NCI-H82 treated with DMSO at 0.1 percent for 48 hours (cell line): ENCODE results near the gene MEGF8.

Experiments
- DNase-seq: peaks from one replicate; lab custom pipeline; 2025; ENCODE audit not compliant: unreplicated experiment; lab: John Stamatoyannopoulos, UW

The MEGF8 gene

DNA sequence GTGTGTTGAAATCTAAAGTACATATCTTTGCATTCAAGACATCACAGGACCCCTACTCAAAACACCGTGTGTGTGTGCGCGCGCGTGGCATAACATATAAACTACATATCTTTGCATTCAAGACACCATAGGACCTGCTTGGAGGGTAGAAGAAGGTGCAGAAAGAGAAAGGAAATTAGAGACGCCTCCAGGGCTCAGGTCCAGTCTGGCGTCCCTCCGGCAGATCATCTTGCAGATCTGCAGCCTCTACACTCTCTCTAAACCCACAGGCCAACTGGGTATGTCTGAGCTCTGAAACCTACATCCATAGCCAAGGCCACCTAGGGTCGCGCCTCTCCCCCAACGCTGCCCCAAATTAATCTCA, 22.4 kb upstream of the MEGF8 start:
- no peak for DNase-seq

GRCh38 chr19:42303876-42304275, 21.6 kb upstream of the MEGF8 start:
- no peak for DNase-seq

GRCh38 chr19:42306646-42307045, 18.8 kb upstream of the MEGF8 start:
- no peak for DNase-seq

DNA sequence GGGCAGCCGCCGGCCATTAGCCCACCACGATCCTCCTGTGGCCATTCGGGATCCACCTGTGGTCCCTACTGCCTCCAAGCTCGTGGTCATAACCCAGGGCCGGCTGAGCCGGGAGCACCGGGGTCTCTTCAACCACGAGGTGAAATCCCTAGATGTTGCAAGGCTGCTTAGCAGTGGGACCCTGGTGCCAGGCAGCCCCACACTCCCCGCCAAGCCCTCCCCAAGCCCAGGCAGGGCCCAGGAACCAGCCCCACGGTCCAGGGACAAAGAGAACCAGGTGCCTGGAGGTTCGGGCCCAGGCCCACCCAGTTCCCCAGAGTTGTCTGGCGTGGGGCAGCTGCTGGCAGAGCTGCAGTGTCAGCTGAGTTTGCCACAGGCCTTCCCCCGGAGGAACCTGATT, 15.7 kb upstream of the MEGF8 start:
- DNase-seq, result no peak

GRCh38 chr19:42311657-42312056, 13.8 kb upstream of the MEGF8 start:
- DNase-seq, result peak; percentile 23

- no peak for DNase-seq
Observed at GRCh38 chr19:42312370-42312769, 13.1 kb upstream of the MEGF8 start.

GRCh38 chr19:42313096-42313839, 12.2 kb upstream of the MEGF8 start, which contains the start of gene TMEM145:
TMEM145 (plus strand) TSS chr19:42313309; CDS start chr19:42313377, 68 bp downstream.
- DNase-seq, result peak; percentile 45

DNA sequence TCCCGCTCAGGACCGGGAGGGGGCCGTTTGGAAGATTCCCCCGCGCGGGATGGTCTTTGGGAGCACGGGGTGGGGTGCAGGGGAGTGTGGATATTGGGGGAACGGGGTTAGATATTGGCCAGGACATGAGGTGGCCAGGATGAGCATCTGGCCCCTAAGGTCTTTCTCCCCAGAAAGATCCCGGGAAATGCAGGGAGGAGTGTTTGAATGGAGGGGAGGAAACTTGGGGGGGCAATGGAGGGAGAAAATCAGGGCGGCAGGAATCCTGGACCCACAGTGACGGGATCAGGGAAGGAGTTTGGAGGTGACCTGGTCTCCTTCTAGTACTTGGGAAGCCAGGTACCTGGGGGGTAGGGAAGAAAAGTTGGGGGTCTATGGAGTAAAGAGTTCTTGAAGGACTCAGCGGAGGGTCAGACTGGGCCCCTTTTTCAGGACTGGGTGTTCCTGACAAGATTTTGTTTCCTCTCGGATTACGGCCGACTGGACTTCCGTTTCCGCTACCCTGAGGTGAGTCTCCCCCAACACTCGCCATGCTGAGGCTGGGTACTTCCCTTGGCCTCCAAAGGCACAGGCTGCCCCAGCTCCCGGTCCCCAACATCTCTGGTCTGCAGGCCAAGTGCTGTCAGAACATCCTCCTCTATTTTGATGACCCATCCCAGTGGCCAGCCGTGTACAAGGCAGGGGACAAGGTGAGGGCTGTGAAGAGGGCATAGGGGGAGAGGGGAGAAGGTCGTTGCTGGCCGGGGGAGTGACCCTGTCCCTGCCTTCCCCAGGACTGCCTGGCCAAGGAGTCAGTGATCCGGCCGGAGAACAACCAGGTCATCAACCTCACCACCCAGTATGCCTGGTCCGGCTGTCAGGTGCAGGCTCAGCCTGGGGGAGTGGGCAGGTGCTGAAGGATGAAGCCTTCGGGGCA, 11.3 kb upstream of the MEGF8 start:
- no peak for DNase-seq

DNA sequence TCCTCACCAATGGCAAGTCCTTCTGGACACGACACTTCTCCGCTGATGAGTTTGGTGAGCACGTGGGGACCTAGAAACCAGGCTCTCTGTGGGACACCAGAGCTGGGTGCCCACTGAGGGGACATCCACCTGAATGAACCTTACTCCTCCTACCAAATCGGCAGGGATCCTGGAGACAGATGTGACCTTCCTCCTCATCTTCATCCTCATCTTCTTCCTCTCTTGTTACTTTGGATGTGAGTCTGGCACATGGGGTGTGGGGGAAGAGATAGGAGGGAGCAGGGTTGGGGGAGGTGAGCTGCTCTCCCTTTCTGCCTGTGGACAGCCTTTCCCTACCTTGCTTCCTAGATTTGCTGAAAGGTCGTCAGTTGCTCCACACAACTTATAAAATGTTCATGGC, 10.4 kb upstream of the MEGF8 start:
- no peak for DNase-seq

DNA sequence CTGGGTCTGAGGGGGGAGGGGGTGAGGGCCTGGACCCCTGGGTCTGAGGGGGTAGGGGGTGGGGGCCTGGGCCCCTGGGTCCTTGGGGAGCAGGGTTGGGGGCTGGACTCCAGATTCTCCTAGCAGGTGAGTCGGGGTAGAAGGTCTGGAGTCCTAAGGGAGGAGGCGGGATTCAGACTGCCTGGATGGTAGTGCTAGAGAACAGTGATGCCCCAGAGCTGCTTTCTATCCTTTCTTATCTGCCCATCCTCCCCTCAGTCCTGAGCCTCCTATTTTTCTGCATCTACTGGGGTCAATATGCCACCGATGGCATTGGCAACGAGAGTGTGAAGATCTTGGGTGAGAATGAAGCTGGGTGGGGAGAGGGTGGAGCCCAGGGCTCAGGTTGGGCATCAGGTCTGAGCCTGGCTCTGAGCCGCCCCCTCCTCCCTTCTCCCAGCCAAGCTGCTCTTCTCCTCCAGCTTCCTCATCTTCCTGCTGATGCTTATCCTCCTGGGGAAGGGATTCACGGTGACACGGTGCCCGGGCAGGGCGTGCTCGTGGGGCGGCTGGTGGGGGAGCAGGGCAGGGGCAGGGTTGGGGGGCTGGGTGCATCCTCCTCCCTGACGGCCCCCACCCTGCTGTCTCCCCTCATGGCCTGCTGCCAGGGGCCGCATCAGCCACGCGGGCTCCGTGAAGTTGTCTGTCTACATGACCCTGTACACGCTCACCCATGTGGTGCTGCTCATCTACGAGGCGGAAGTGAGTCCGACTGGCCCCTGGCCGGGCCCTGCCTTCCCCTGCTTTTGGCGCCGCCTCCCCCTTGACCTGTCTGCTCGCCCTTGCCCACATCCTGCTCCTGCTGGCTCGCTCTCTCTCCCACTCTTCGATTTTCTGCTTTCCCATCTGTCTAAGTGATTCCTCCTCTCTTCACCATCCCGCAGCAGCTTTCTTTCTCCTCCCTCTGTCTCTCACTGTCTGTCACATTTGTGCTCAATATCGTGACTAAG, 8.9 kb upstream of the MEGF8 start:
- DNase-seq, result no peak

GRCh38 chr19:42317535-42317934, 7.9 kb upstream of the MEGF8 start:
- no peak for DNase-seq

DNA sequence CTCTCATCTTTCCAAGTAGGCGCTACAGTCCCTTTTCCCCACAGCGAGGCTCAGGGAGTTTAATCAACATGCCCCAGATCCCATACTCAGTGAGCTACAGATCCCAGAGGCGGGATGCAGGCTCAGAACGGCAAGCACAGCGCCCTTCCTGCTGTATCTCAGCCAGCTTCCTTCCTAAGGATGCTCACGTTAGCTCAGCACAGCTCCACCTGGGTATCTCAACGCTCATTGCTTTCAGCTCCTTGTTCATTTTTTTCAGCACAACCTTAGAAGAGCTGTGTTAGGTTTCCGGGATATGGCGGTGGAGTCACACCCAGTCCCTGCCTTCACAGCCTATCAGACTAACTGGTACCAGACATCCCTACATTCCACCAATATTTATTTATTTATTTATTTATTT, 3.1 kb upstream of the MEGF8 start:
- DNase-seq, result no peak

DNA sequence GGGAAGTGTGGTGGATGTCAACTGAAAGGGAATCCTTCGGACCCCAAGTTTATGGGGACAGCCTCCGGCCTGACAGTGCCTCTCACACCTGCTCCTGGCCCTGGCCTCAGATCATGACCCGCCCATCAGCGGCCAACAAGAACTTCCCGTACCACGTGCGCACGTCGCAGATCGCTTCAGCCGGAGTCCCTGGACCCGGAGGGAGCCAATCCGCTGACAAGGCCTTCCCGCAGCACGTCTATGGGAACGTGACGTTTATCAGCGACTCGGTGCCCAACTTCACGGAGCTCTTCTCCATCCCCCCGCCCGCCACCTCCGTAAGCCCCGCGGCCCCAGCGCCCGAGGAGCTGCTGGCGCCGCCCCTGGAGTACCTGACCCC, 2.0 kb upstream of the MEGF8 start:
- no peak for DNase-seq

DNA sequence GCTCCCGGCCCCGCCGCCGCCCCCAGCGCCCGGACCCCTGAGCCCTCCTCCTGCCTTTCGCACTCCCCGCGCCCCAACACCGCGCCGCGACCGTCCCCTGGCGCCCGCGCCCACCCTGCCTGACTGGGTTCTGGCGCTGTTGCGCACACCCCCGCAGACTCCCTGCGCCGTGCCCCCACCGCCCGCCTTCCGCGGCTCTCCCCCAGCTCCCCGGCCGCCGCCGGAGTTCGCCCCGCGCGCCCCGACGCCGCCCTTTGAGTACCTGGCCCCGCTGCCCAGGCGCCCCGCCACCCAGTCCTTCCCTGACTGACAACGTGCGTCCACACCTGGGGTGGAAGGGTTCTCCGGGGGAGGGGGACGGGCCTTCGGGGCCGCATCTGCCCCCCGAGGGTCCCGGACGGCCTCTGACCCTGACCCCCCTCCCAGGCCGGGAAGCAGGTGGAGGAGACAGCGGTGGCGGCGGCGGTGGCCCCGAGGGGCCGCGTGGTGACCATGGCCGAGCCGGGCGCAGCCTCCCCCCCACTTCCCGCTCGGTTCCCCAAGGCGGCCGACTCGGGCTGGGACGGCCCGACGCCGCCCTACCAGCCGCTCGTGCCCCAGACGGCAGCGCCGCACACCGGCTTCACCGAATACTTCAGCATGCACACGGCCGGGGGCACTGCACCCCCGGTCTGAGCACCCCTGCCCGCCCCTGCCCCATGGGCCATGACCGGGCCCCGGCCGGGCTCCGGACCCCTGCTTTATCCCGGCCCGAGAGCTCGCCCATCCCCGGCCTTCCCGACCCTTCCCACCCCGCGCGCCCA, 1.4 kb upstream of the MEGF8 start:
- no peak for DNase-seq

- DNase-seq, result no peak
Observed at GRCh38 chr19:42324655-42325307, 654 bp upstream of the MEGF8 start.

- DNase-seq, result no peak
Observed at GRCh38 chr19:42325896-42326771, 699 bp downstream of the MEGF8 start.

DNA sequence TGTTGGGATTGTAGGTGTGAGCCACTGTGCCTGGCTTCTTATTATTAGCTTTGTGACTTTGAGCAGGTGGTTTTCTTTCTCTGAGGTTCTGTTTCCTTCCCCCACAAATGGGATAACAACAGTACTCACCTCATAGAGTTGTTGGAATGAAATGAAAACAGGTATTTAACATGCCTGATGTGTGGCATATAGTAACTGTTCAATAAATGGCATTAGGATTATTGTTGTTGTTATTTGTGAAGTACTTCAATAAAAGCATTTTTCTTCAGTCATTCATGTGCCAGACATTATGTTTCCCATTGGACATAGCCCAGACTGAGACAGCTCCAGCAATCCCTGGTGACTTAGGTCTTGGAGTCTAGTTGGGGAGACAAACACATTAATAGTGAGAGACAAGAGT, 1.5 kb downstream of the MEGF8 start:
- DNase-seq, result no peak

DNA sequence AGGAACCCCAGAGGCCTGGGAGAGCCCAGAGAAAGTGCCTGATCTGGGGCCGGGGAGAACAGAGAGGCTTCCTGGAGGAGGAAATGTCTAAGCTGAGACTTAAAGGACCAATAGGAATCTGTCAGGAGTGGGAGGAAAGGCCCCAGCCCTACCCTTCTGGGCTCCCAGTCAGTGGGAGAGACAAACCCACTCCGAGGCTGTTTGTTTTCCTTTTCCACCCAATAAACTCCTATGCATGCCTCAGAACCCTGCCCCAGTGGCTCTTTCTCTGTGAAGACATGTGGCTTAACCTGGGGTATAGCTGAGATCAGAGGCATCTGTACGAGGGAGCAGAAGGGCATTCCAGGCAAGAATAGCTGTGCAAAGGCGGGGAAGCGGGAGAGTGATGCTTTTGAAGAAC, 1.9 kb downstream of the MEGF8 start:
- DNase-seq, result no peak

GRCh38 chr19:42328106-42328505, 2.7 kb downstream of the MEGF8 start:
- no peak for DNase-seq
